ENCODE measurements around the gene NVL. TPM values are rescaled to one million over a fixed set of nuclear protein-coding genes. Genes with fewer than 3 reads are reported as not detected.

The NVL gene
- total RNA-seq, 1 experiment from 2014 or later: 81.5 TPM

DNA sequence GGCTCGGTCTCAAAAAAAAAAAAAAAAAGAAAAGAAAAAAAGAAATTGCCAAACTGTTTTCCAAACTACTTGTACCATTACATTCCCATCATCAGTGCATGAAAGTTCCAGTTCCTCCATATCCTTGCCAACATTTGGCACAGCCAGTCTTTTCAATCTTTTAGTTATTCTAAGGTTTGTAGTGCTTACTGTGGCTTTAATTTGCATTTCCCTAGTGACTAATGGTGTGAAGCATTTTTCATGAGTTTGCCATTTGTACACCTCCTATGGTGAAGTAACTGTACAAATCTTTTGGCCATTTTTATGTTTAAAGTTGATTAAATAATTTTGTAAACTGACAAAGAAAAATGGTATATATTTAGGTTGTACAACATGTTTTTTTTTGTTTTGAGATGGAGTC, 76.3 kb downstream of the NVL start:
- CTCF ChIA-PET: interaction anchor here (0.7 kb wide), 1 partner anchor 34 kb away, joined by 3 read pairs; no protein-coding TSS in a partner anchor
- DNase-seq (ENCODE audit: unreplicated experiment): no peak
- intact Hi-C loops (cut with micrococcal nuclease): no loop called here
- Mint-ChIP-seq H3K27me3 (ENCODE audit: insufficient read depth, unreplicated experiment) (no peaks in the 10 kb centered on the region), H3K27ac (ENCODE audit: low read depth, unreplicated experiment) (no peak overlapping the region), H3K9me3 (ENCODE audit: unreplicated experiment) (no peaks in the 10 kb centered on the region), H3K36me3 (ENCODE audit: insufficient read depth, unreplicated experiment) (peaks cover 38% of the 10 kb centered on the region), H3K4me3 (ENCODE audit: unreplicated experiment) (no peak overlapping the region), H3K4me1 (ENCODE audit: insufficient read depth, unreplicated experiment) (peaks cover 7% of the 10 kb centered on the region)
- TF ChIP-seq, protein P1, sequence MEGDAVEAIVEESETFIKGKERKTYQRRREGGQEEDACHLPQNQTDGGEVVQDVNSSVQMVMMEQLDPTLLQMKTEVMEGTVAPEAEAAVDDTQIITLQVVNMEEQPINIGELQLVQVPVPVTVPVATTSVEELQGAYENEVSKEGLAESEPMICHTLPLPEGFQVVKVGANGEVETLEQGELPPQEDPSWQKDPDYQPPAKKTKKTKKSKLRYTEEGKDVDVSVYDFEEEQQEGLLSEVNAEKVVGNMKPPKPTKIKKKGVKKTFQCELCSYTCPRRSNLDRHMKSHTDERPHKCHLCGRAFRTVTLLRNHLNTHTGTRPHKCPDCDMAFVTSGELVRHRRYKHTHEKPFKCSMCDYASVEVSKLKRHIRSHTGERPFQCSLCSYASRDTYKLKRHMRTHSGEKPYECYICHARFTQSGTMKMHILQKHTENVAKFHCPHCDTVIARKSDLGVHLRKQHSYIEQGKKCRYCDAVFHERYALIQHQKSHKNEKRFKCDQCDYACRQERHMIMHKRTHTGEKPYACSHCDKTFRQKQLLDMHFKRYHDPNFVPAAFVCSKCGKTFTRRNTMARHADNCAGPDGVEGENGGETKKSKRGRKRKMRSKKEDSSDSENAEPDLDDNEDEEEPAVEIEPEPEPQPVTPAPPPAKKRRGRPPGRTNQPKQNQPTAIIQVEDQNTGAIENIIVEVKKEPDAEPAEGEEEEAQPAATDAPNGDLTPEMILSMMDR (IDR thresholded peaks at IDR 0.05; ENCODE audit: unreplicated experiment): no peak
- POLR2A ChIA-PET: interaction anchor here (1.2 to 1.6 kb wide), 2 partner anchors 10 to 34 kb away, joined by 4 to 6 read pairs; no protein-coding TSS in a partner anchor
- BruUV-seq (replicated peaks): no TSS peak

DNA sequence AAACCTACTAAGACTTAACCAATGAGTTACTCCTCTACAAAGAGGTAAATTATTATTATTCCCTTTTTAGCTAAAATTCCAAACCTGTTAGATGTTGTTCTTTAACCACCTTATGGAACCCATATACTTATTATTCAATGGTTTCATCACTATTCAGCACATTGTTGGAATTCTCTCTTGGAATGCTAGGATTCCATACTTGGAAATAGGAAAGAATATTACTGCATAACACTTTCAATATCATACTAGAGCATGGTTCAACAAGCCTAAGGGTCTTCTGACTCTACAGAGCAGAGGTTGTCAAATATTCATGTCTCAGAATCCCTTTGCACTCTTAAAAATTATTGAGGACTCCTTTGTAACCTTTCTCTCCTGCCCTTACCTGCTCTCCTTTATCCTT, 77.5 kb downstream of the NVL start:
- H3K36me3 Mint-ChIP-seq (ENCODE audit: insufficient read depth, unreplicated experiment): peaks cover 50% of the 10 kb centered on the region
- CTCF ChIA-PET: interaction anchor here (0.6 to 0.9 kb wide), 6 partner anchors 15 to 179 kb away, joined by 3 to 4 read pairs (median 4); partner anchors contain the start of gene NVL
- H3K27me3 Mint-ChIP-seq (ENCODE audit: insufficient read depth, unreplicated experiment): no peaks in the 10 kb centered on the region
- intact Hi-C loops (cut with micrococcal nuclease): no loop called here
- BruUV-seq (replicated peaks): no TSS peak
- POLR2A ChIA-PET: interaction anchor here (1.0 to 1.4 kb wide), 4 partner anchors 9 to 70 kb away, joined by 3 to 5 read pairs (median 4); partner anchors contain the start of gene DEGS1
- peaks cover 7% of the 10 kb centered on the region for H3K4me1 Mint-ChIP-seq (ENCODE audit: insufficient read depth, unreplicated experiment)
- TF ChIP-seq, protein P1 (IDR thresholded peaks at IDR 0.05; ENCODE audit: unreplicated experiment): no peak
- no peak for DNase-seq (ENCODE audit: unreplicated experiment)
- H3K4me3 Mint-ChIP-seq (ENCODE audit: unreplicated experiment): no peak overlapping the region
- no peaks in the 10 kb centered on the region for H3K9me3 Mint-ChIP-seq (ENCODE audit: unreplicated experiment)
- peak overlapping the region; percentile 10 for H3K27ac Mint-ChIP-seq (ENCODE audit: low read depth, unreplicated experiment)

DNA sequence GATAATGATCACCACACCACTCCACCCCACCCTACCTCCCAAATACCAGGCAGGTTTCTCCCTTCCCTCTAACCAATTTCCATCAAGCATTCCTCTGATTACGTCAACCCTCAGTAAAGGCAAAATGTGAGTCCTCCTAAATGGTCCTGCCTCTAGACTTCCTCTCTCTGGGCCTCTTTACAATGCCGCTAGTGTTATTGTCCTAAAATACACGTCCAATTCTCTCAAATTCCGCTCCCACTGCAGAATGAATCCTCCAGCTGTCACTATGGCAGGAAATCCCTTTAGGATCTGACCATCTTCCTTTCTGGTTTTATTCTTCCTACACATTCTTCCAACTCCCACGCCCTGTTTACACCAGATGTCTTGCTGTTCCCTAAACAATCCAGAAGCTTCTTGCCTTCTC, 78.2 kb downstream of the NVL start:
- no TSS peak for BruUV-seq (replicated peaks)
- Mint-ChIP-seq H3K9me3 (ENCODE audit: unreplicated experiment) (no peaks in the 10 kb centered on the region), H3K27me3 (ENCODE audit: insufficient read depth, unreplicated experiment) (no peaks in the 10 kb centered on the region), H3K4me1 (ENCODE audit: insufficient read depth, unreplicated experiment) (peaks cover 7% of the 10 kb centered on the region), H3K36me3 (ENCODE audit: insufficient read depth, unreplicated experiment) (peaks cover 53% of the 10 kb centered on the region), H3K27ac (ENCODE audit: low read depth, unreplicated experiment) (peak overlapping the region; percentile 10), H3K4me3 (ENCODE audit: unreplicated experiment) (no peak overlapping the region)
- TF ChIP-seq, protein P1 (IDR thresholded peaks at IDR 0.05; ENCODE audit: unreplicated experiment): no peak
- POLR2A ChIA-PET: interaction anchor here (0.9 to 1.7 kb wide), 5 partner anchors 12 to 69 kb away, joined by 3 to 5 read pairs (median 3); partner anchors contain the start of gene DEGS1
- no peak for DNase-seq (ENCODE audit: unreplicated experiment)
- CTCF ChIA-PET: interaction anchor here (0.5 to 1.0 kb wide), 7 partner anchors 8 to 137 kb away, joined by 3 to 4 read pairs (median 3); partner anchors contain the start of gene NVL
- intact Hi-C loops (cut with micrococcal nuclease): no loop called here

DNA sequence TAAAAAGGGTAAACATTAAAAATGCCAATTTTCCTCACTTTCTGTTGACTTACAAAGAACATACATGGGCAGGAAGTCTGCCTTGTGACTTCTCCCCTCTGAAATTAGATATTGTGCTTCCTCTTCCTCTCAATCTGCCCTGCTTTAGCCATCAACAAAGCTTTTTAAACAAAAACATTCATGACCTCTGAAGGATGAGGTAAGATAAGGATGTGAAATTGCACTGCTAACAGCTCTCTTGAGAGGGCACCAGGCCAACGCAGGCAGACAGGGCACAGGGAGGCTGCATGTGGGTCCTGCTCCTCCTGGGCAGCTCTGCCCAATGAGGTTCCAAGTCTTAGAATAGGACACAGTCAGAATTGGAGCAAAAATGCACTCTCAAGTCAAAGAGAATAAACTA, 84.8 kb downstream of the NVL start:
- POLR2A ChIA-PET: no interaction called here
- TF ChIP-seq, protein P1 (IDR thresholded peaks at IDR 0.05; ENCODE audit: unreplicated experiment): no peak
- H3K4me1 Mint-ChIP-seq (ENCODE audit: insufficient read depth, unreplicated experiment): no peaks in the 10 kb centered on the region

More for the DNA sequence above, 84.8 kb downstream of the NVL start:
- Mint-ChIP-seq H3K9me3 (ENCODE audit: unreplicated experiment) (no peaks in the 10 kb centered on the region), H3K27me3 (ENCODE audit: insufficient read depth, unreplicated experiment) (no peaks in the 10 kb centered on the region), H3K4me3 (ENCODE audit: unreplicated experiment) (no peak overlapping the region), H3K27ac (ENCODE audit: low read depth, unreplicated experiment) (no peak overlapping the region), H3K36me3 (ENCODE audit: insufficient read depth, unreplicated experiment) (peaks cover 69% of the 10 kb centered on the region)
- DNase-seq (ENCODE audit: unreplicated experiment): no peak
- BruUV-seq (replicated peaks): no TSS peak
- CTCF ChIA-PET: interaction anchor here (0.6 kb wide), 3 partner anchors 14 to 38 kb away, joined by 3 to 4 read pairs (median 4); no protein-coding TSS in a partner anchor
- intact Hi-C loops (cut with micrococcal nuclease): no loop called here
